GM12892 (cell line): ENCODE results near the gene HPN.

Experiments
- POLR2A ChIP-seq: IDR thresholded peaks from 2 replicates; pipeline ENCODE4 v1.6.1; 2011; ENCODE audit warnings: low read depth, low read length, control low read depth
- POLR2AphosphoS5 ChIP-seq: IDR thresholded peaks from 2 replicates; pipeline ENCODE4 v1.6.1; 2011; ENCODE audit warnings: low read depth, low read length, control low read depth

- TF ChIP-seq POLR2A, result no peak
- no peak for TF ChIP-seq POLR2AphosphoS5
These were observed 27.6 kb downstream of the HPN start for GRCh38 chr19:35068941-35069634.
